WTC11 (cell line): Measurements from ENCODE around the gene VWA5A. TPM values are rescaled to one million over a fixed set of nuclear protein-coding genes. Genes with fewer than 3 reads are reported as not detected.

Experiments
- ATAC-seq: fragments of 200-7000 bp; cut with Tn5 transposase; 2 replicates; pipeline ENCODE4 v1.10.0; 2021; ENCODE audit warnings: mild to moderate bottlenecking, moderate library complexity
- CTCF ChIA-PET: fragments of 300-600 bp; sonication (Branson Sonifier 250); formaldehyde crosslinking; loops from one replicate; lab custom pipeline; 2021; ENCODE audit warnings: antibody characterized with exemption; lab: Charles Lee
- POLR2A ChIA-PET: fragments of 350-600 bp; sonication (Branson Sonifier 250); formaldehyde crosslinking; loops from one replicate; lab custom pipeline; 2021; ENCODE audit warnings: antibody characterized with exemption; lab: Charles Lee
- DNase-seq: peaks from one replicate; pipeline ENCODE4 v3.0.0; 2021; ENCODE audit warnings: low spot score
- H3K27ac Mint-ChIP-seq: 2 replicates; pipeline ENCODE4 v1.8.0; 2021; ENCODE audit warnings: mixed read lengths
- H3K27me3 Mint-ChIP-seq: 2 replicates; pipeline ENCODE4 v1.8.0; 2021; ENCODE audit warnings: low read depth, mild to moderate bottlenecking, moderate library complexity, mixed read lengths
- H3K36me3 Mint-ChIP-seq: 2 replicates; pipeline ENCODE4 v1.8.0; 2021; ENCODE audit warnings: mixed read lengths
- H3K4me1 Mint-ChIP-seq: 2 replicates; pipeline ENCODE4 v1.8.0; 2022; ENCODE audit warnings: mixed read lengths
- H3K4me3 Mint-ChIP-seq: 2 replicates; pipeline ENCODE4 v1.8.0; 2021; ENCODE audit warnings: mild to moderate bottlenecking, moderate library complexity, mixed read lengths
- H3K9me3 Mint-ChIP-seq: 2 replicates; pipeline ENCODE4 v1.8.0; 2021; ENCODE audit warnings: mixed read lengths
- ARID4B ChIP-seq: sonication (generic); formaldehyde crosslinking; IDR thresholded peaks from 2 replicates; pipeline ENCODE4 v1.8.0; 2023; ENCODE audit warnings: missing genetic modification reagents, mild to moderate bottlenecking, borderline replicate concordance
- CREM ChIP-seq: sonication (generic); formaldehyde crosslinking; IDR thresholded peaks from 2 replicates; pipeline ENCODE4 v1.8.1; 2022; ENCODE audit warnings: mild to moderate bottlenecking, missing genetic modification reagents, moderate library complexity
- CTCF ChIP-seq: fragments of 200-600 bp; IDR thresholded peaks from 2 replicates; pipeline ENCODE4 v1.8.0; 2022; ENCODE audit warnings: antibody characterized with exemption
- FOXP4 ChIP-seq: sonication (generic); formaldehyde crosslinking; IDR thresholded peaks from 2 replicates; pipeline ENCODE4 v1.8.0; 2022; ENCODE audit warnings: mild to moderate bottlenecking, missing genetic modification reagents
- GRHL2 ChIP-seq: fragments of 250-450 bp; sonication (Bioruptor Pico); IDR thresholded peaks from 2 replicates; pipeline ENCODE4 v1.8.0; 2022; ENCODE audit warnings: mild to moderate bottlenecking, moderate library complexity; ENCODE audit not compliant: insufficient replicate concordance, severe bottlenecking
- NR3C1 ChIP-seq: sonication (generic); formaldehyde crosslinking; conservative IDR thresholded peaks from 2 replicates; pipeline ENCODE4 v1.8.1; 2023; ENCODE audit warnings: low read depth, mild to moderate bottlenecking, missing genetic modification reagents
- PRDM15 ChIP-seq: sonication (generic); formaldehyde crosslinking; IDR thresholded peaks from 2 replicates; pipeline ENCODE4 v1.8.0; 2022; ENCODE audit warnings: missing genetic modification reagents
- RELA ChIP-seq: sonication (generic); formaldehyde crosslinking; IDR thresholded peaks from 2 replicates; pipeline ENCODE4 v1.8.1; 2022; ENCODE audit warnings: missing genetic modification reagents, mild to moderate bottlenecking, borderline replicate concordance
- TEAD1 ChIP-seq: sonication (generic); formaldehyde crosslinking; IDR thresholded peaks from 2 replicates; pipeline ENCODE4 v1.8.0; 2022; ENCODE audit warnings: mild to moderate bottlenecking, missing genetic modification reagents
- ZBTB43 ChIP-seq: sonication (generic); formaldehyde crosslinking; IDR thresholded peaks from 2 replicates; pipeline ENCODE4 v1.8.1; 2023; ENCODE audit warnings: mild to moderate bottlenecking, missing genetic modification reagents
- ZNF281 ChIP-seq: sonication (generic); formaldehyde crosslinking; IDR thresholded peaks from 2 replicates; pipeline ENCODE4 v1.8.0; 2023; ENCODE audit warnings: mild to moderate bottlenecking, missing genetic modification reagents
- ZNF416 ChIP-seq: fragments of 250-450 bp; sonication (Bioruptor Pico); IDR thresholded peaks from 2 replicates; pipeline ENCODE4 v1.9.0; 2021; ENCODE audit warnings: mild to moderate bottlenecking, inconsistent platforms
- ZSCAN18 ChIP-seq: fragments of 250-450 bp; sonication (Bioruptor Pico); IDR thresholded peaks from 2 replicates; pipeline ENCODE4 v2.1.2; 2022; ENCODE audit warnings: mild to moderate bottlenecking, moderate library complexity
- total RNA-seq: library from RNA; stranded (reverse); gene quantifications from 3 replicates; pipeline ENCODE4 v1.2.3, GENCODE V29; 2021

VWA5A gene
- total RNA-seq, 1 experiment from 2014 or later: 19.5 TPM

- ATAC-seq (peak; percentile 93), DNase-seq (no peak)
- Mint-ChIP-seq H3K9me3 (peaks cover 8% of the 10 kb centered on the region), H3K36me3 (peaks cover 6% of the 10 kb centered on the region), H3K27ac (no peak overlapping the region), H3K27me3 (peaks cover 42% of the 10 kb centered on the region), H3K4me1 (peaks cover 9% of the 10 kb centered on the region), H3K4me3 (no peak overlapping the region)
- ChIA-PET POLR2A (interaction anchor here (1.0 kb wide), 1 partner anchor 59 kb away, joined by 4 read pairs; the partner anchor contains the start of gene VWA5A), CTCF (interaction anchor here (0.9 to 1.9 kb wide), 4 partner anchors 21 to 102 kb away, joined by 3 to 12 read pairs (median 6); no protein-coding TSS in a partner anchor)
- no peak for TF ChIP-seq RELA
- no peak for TF ChIP-seq ZNF416 (CRISPR knock-in tag)
- no peak for TF ChIP-seq CREM (CRISPR knock-in tag)
- TF ChIP-seq PRDM15 (CRISPR knock-in tag): no peak
- no peak for TF ChIP-seq ZNF281
- TF ChIP-seq FOXP4 (CRISPR knock-in tag): no peak
- no peak for TF ChIP-seq NR3C1 (CRISPR knock-in tag)
- TF ChIP-seq ZSCAN18: no peak
- TF ChIP-seq CTCF: no peak
- no peak for TF ChIP-seq TEAD1 (CRISPR knock-in tag)
- TF ChIP-seq GRHL2: no peak
- no peak for TF ChIP-seq ARID4B
- TF ChIP-seq ZBTB43 (CRISPR knock-in tag): no peak
Observed at GRCh38 chr11:124174001-124174583, 58.8 kb downstream of the VWA5A start.
